Neuronal stem cell (in vitro differentiated cells): Measurements from ENCODE around the gene ZBTB25.
A peak's percentile ranks its signal among the peaks of the same experiment; 100 is the strongest.

Source experiments
- DNase-seq: peaks from one replicate; pipeline ENCODE4 v3.0.0-alpha.2; 2013; ENCODE audit warnings: low spot score
- H2AFZ ChIP-seq: one replicate; pipeline ENCODE4 v1.6.1; 2013; ENCODE audit warnings: mild to moderate bottlenecking, low read length, inconsistent platforms
- H2AK5ac ChIP-seq: 2 replicates; pipeline ENCODE4 v1.6.1; 2013; ENCODE audit warnings: low read depth, mild to moderate bottlenecking, inconsistent platforms, low read length, moderate library complexity, mixed read lengths
- H2BK120ac ChIP-seq: 2 replicates; pipeline ENCODE4 v1.6.1; 2013; ENCODE audit warnings: low read depth, mild to moderate bottlenecking, inconsistent platforms, low read length, moderate library complexity, mixed read lengths
- H2BK12ac ChIP-seq: one replicate; pipeline ENCODE4 v1.6.1; 2013; ENCODE audit warnings: low read length, inconsistent platforms
- H2BK15ac ChIP-seq: 2 replicates; pipeline ENCODE4 v1.6.1; 2013; ENCODE audit warnings: mild to moderate bottlenecking, low read length, inconsistent platforms, mixed read lengths
- H2BK5ac ChIP-seq: one replicate; pipeline ENCODE4 v1.6.1; 2013; ENCODE audit warnings: inconsistent platforms, mild to moderate bottlenecking, low read length, moderate library complexity
- H3K14ac ChIP-seq: one replicate; pipeline ENCODE4 v1.6.1; 2013; ENCODE audit warnings: low read length, inconsistent platforms
- H3K18ac ChIP-seq: 2 replicates; pipeline ENCODE4 v1.6.1; 2013; ENCODE audit warnings: low read length, inconsistent platforms
- H3K23ac ChIP-seq: 2 replicates; pipeline ENCODE4 v1.6.1; 2013; ENCODE audit warnings: low read depth, mild to moderate bottlenecking, mixed read lengths, low read length, inconsistent platforms; ENCODE audit not compliant: poor library complexity
- H3K27ac ChIP-seq: replicated peaks from 3 replicates; pipeline ENCODE4 v1.5.1; 2013; ENCODE audit warnings: low read length, inconsistent platforms
- H3K27me3 ChIP-seq, 3 experiments: 2 replicates each; pipeline ENCODE4 v1.6.1; 2013; ENCODE audit warnings: low read length in 3 of 3, mild to moderate bottlenecking in 2 of 3, inconsistent platforms in 1 of 3, low read depth in 1 of 3, mixed read lengths in 1 of 3, moderate library complexity in 1 of 3; ENCODE audit not compliant: control insufficient read depth in 3 of 3, insufficient read depth in 3 of 3
- H3K36me3 ChIP-seq, 2 donors: replicated peaks in 1 of 2; 2 replicates each; pipeline ENCODE4 v1.6.1; 2013; ENCODE audit warnings: low read length in 2 of 2; ENCODE audit not compliant: control insufficient read depth in 2 of 2, insufficient read depth in 2 of 2
- H3K4ac ChIP-seq: 2 replicates; pipeline ENCODE4 v1.6.1; 2013; ENCODE audit warnings: inconsistent platforms, mild to moderate bottlenecking, low read length, moderate library complexity
- H3K4me1 ChIP-seq, 2 donors: 1 replicate in 1 of 2; 2 replicates in 1 of 2; pipeline ENCODE4 v1.6.1; 2013; ENCODE audit warnings: low read length in 2 of 2, low read depth in 1 of 2; ENCODE audit not compliant: control insufficient read depth in 2 of 2, insufficient read depth in 1 of 2
- H3K4me2 ChIP-seq: one replicate; pipeline ENCODE4 v1.6.1; 2013; ENCODE audit warnings: mild to moderate bottlenecking, low read length, inconsistent platforms; ENCODE audit not compliant: insufficient read depth, poor library complexity, severe bottlenecking
- H3K4me3 ChIP-seq, 2 donors: 2 replicates each; pipeline ENCODE4 v1.5.1; 2013; ENCODE audit warnings: low read length in 2 of 2, mild to moderate bottlenecking in 2 of 2, inconsistent platforms in 1 of 2, moderate library complexity in 1 of 2
- H3K79me1 ChIP-seq: one replicate; pipeline ENCODE4 v1.6.1; 2013; ENCODE audit warnings: low read depth, mild to moderate bottlenecking, inconsistent platforms, low read length, moderate library complexity
- H3K9ac ChIP-seq: one replicate; pipeline ENCODE4 v1.6.1; 2013; ENCODE audit warnings: mild to moderate bottlenecking, low read depth, low read length, inconsistent platforms; ENCODE audit not compliant: poor library complexity
- H3K9me3 ChIP-seq, 2 donors: replicated peaks in 1 of 2; 2 replicates each; pipeline versions ENCODE3 to v1.6.1; 2013; ENCODE audit warnings: low read length in 2 of 2, mild to moderate bottlenecking in 2 of 2, inconsistent platforms in 1 of 2, low read depth in 1 of 2, mixed read lengths in 1 of 2, moderate library complexity in 1 of 2; ENCODE audit not compliant: control insufficient read depth in 2 of 2, insufficient read depth in 1 of 2
- H4K8ac ChIP-seq: one replicate; pipeline ENCODE4 v1.6.1; 2013; ENCODE audit warnings: low read depth, mild to moderate bottlenecking, inconsistent platforms, low read length, moderate library complexity
- H4K91ac ChIP-seq: one replicate; pipeline ENCODE4 v1.6.1; 2013; ENCODE audit warnings: low read length, low read depth, mild to moderate bottlenecking, inconsistent platforms; ENCODE audit not compliant: poor library complexity
- WGBS, 2 donors: extraction: QIAGEN DNeasy Blood & Tissue Kit; methylation state at CpG; one replicate each; pipeline ENCODE4 v1.1.7; 2013; ENCODE audit warnings: missing lambda C conversion rate in 2 of 2, mixed read lengths in 1 of 2; ENCODE audit not compliant: insufficient read length in 2 of 2, insufficient replicate concordance in 1 of 2; ENCODE audit errors: extremely low coverage in 2 of 2; 5-methylcytosine and 5-hydroxymethylcytosine counted together

Gene ZBTB25

GRCh38 chr14:64549016-64549415, 45.4 kb upstream of the ZBTB25 start:
- H3K4me3 ChIP-seq = no peak overlapping the region
- WGBS, 2 donors = no CpG with 5 or more reads among the region's 1 CpG
- H2BK120ac ChIP-seq = no peak overlapping the region

GRCh38 chr14:64544607-64545312, 41.1 kb upstream of the ZBTB25 start:
- DNase-seq = no peak
- Histone ChIP-seq H2BK12ac (no peak overlapping the region), H3K79me1 (no peaks in the 10 kb centered on the region), H3K23ac (no peak overlapping the region), H3K9me3 (peaks cover 17 to 22% of the 10 kb centered on the region in 2 donors), H3K4me3 (no peak overlapping the region), H3K36me3 (no peaks in the 10 kb centered on the region), H3K4me1 (no peaks in the 10 kb centered on the region), H3K27me3 (peaks cover 11 to 36% (median 14%) of the 10 kb centered on the region in 3 experiments), H3K9ac (no peak overlapping the region), H2BK15ac (no peak overlapping the region), H4K91ac (no peak overlapping the region), H2BK5ac (no peak overlapping the region), H2AFZ (no peak overlapping the region), H3K4me2 (no peak overlapping the region), H3K18ac (no peak overlapping the region), H2AK5ac (no peak overlapping the region), H3K14ac (no peak overlapping the region), H3K27ac (no peak overlapping the region), H3K4ac (no peak overlapping the region), H2BK120ac (no peak overlapping the region), H4K8ac (no peak overlapping the region)
- no CpG with 5 or more reads among the region's 5 CpGs for WGBS, 2 donors

More at GRCh38 chr14:64549016-64549415, 45.4 kb upstream of the ZBTB25 start:
- Histone ChIP-seq H2BK15ac (no peak overlapping the region), H2AFZ (no peak overlapping the region), H3K9ac (no peak overlapping the region), H4K91ac (no peak overlapping the region), H3K14ac (no peak overlapping the region), H3K4ac (no peak overlapping the region), H3K4me1 (peaks cover 0 to 3% of the 10 kb centered on the region in 2 donors), H3K36me3 (no peaks in the 10 kb centered on the region), H3K9me3 (no peaks in the 10 kb centered on the region), H3K18ac (no peak overlapping the region), H3K4me2 (no peak overlapping the region), H4K8ac (no peak overlapping the region), H3K23ac (no peak overlapping the region), H2AK5ac (no peak overlapping the region), H3K27ac (no peak overlapping the region), H3K79me1 (no peaks in the 10 kb centered on the region), H2BK12ac (no peak overlapping the region), H3K27me3 (peaks cover 0 to 40% (median 25%) of the 10 kb centered on the region in 3 experiments), H2BK5ac (no peak overlapping the region)
- no peak for DNase-seq

- no CpG with 5 or more reads among the region's 4 CpGs for WGBS, 2 donors
- Histone ChIP-seq H2BK5ac (no peak overlapping the region), H2BK12ac (no peak overlapping the region), H3K36me3 (no peaks in the 10 kb centered on the region), H3K14ac (no peak overlapping the region), H2BK120ac (no peak overlapping the region), H2AFZ (no peak overlapping the region), H2BK15ac (no peak overlapping the region), H2AK5ac (no peak overlapping the region), H3K23ac (no peak overlapping the region), H3K18ac (no peak overlapping the region), H4K91ac (no peak overlapping the region), H3K9me3 (peaks cover 17 to 22% of the 10 kb centered on the region in 2 donors), H4K8ac (no peak overlapping the region), H3K79me1 (no peaks in the 10 kb centered on the region), H3K27ac (no peak overlapping the region), H3K4me1 (peaks cover 0 to 1% of the 10 kb centered on the region in 2 donors), H3K27me3 (peaks cover 0 to 23% (median 11%) of the 10 kb centered on the region in 3 experiments), H3K4me3 (no peak overlapping the region), H3K4ac (no peak overlapping the region), H3K4me2 (no peak overlapping the region), H3K9ac (no peak overlapping the region)
- DNase-seq = no peak
Observed at GRCh38 chr14:64542836-64543201, 39.2 kb upstream of the ZBTB25 start.

DNA sequence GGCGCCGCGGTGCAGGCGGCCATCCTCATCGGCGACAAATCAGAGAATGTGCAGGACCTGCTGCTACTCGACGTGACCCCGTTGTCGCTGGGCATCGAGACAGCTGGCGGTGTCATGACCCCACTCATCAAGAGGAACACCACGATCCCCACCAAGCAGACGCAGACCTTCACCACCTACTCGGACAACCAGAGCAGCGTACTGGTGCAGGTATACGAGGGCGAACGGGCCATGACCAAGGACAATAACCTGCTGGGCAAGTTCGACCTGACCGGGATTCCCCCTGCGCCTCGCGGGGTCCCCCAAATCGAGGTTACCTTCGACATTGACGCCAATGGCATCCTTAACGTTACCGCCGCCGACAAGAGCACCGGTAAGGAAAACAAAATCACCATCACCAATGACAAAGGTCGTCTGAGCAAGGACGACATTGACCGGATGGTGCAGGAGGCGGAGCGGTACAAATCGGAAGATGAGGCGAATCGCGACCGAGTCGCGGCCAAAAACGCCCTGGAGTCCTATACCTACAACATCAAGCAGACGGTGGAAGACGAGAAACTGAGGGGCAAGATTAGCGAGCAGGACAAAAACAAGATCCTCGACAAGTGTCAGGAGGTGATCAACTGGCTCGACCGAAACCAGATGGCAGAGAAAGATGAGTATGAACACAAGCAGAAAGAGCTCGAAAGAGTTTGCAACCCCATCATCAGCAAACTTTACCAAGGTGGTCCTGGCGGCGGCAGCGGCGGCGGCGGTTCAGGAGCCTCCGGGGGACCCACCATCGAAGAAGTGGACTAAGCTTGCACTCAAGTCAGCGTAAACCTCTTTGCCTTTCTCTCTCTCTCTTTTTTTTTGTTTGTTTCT, 38.6 kb upstream of the ZBTB25 start:
- H3K27ac ChIP-seq = no peak overlapping the region
- no peak overlapping the region for H2BK12ac ChIP-seq
- no peak overlapping the region for H3K9ac ChIP-seq
- peaks cover 0 to 23% (median 11%) of the 10 kb centered on the region in 3 experiments for H3K27me3 ChIP-seq
- H3K4me2 ChIP-seq = no peak overlapping the region
- no peak for DNase-seq
- H2BK15ac ChIP-seq = no peak overlapping the region
- H3K9me3 ChIP-seq = peaks cover 17 to 22% of the 10 kb centered on the region in 2 donors
- peak overlapping the region; percentile 7 for H3K18ac ChIP-seq
- H2AK5ac ChIP-seq = peak overlapping the region; percentile 58
- no CpG with 5 or more reads among the region's 61 CpGs for WGBS, 2 donors
- H2BK5ac ChIP-seq = no peak overlapping the region
- H3K4me1 ChIP-seq = peaks cover 0 to 1% of the 10 kb centered on the region in 2 donors
- H2BK120ac ChIP-seq = no peak overlapping the region
- H4K8ac ChIP-seq = no peak overlapping the region
- peak overlapping the region; percentile 37 for H3K23ac ChIP-seq
- no peaks in the 10 kb centered on the region for H3K36me3 ChIP-seq
- H3K4ac ChIP-seq = no peak overlapping the region
- no peak overlapping the region for H4K91ac ChIP-seq
- H2AFZ ChIP-seq = no peak overlapping the region
- no peaks in the 10 kb centered on the region for H3K79me1 ChIP-seq
- peak overlapping the region in 1 of 2 donors; percentile 63 for H3K4me3 ChIP-seq
- no peak overlapping the region for H3K14ac ChIP-seq
